ENCODE results near the gene LRIG2.

Gene LRIG2

DNA sequence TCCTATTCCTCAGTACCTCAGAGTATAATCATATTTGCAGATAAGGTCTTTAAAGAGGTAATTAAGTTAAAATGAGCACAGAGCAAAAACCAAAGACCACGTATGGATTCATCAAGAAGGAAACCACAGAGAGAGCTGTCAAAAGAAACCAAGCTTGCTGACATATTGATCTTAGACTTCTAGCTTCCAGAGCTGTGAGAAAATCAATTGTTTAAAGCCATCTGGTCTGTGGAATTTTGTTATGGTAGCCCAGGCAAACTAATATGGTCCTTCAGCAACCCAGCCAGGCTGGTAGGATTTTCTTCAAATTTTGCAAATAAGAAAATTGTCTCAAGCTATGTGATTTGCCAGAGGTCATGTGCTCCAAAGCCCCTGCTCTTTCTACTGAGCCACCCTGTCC lies 62.5 kb downstream of the LRIG2 start:
- no peaks in the 10 kb centered on the region for H3K79me2 ChIP-seq (ENCODE audit: low read length)
- TF ChIP-seq EZH2phosphoT487 (IDR thresholded peaks at IDR 0.05; ENCODE audit: low read depth) = no peak
- TF ChIP-seq, protein P1, sequence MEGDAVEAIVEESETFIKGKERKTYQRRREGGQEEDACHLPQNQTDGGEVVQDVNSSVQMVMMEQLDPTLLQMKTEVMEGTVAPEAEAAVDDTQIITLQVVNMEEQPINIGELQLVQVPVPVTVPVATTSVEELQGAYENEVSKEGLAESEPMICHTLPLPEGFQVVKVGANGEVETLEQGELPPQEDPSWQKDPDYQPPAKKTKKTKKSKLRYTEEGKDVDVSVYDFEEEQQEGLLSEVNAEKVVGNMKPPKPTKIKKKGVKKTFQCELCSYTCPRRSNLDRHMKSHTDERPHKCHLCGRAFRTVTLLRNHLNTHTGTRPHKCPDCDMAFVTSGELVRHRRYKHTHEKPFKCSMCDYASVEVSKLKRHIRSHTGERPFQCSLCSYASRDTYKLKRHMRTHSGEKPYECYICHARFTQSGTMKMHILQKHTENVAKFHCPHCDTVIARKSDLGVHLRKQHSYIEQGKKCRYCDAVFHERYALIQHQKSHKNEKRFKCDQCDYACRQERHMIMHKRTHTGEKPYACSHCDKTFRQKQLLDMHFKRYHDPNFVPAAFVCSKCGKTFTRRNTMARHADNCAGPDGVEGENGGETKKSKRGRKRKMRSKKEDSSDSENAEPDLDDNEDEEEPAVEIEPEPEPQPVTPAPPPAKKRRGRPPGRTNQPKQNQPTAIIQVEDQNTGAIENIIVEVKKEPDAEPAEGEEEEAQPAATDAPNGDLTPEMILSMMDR (IDR thresholded peaks at IDR 0.05; ENCODE audit: low read depth, low read length) = no peak
- H3K27ac ChIP-seq (ENCODE audit: low read length) = no peak overlapping the region
- no peak overlapping the region for H3K4me3 ChIP-seq (ENCODE audit: low read length)
- H3K4me1 ChIP-seq (ENCODE audit: low read length) = peaks cover 39% of the 10 kb centered on the region
- H3K4me2 ChIP-seq (ENCODE audit: low read length) = no peak overlapping the region
- no peaks in the 10 kb centered on the region for H3K27me3 ChIP-seq (ENCODE audit: low read depth, low read length)
- H3K9me3 ChIP-seq (ENCODE audit: insufficient read depth, low read length) = no peaks in the 10 kb centered on the region
- no peak overlapping the region for H2AFZ ChIP-seq (ENCODE audit: low read depth, low read length)
- H3K9ac ChIP-seq (ENCODE audit: low read length) = no peak overlapping the region
- no peaks in the 10 kb centered on the region for H4K20me1 ChIP-seq (ENCODE audit: insufficient read depth, low read length)
- H3K36me3 ChIP-seq (replicated peaks; ENCODE audit: low read depth, low read length) = peaks cover 4% of the 10 kb centered on the region

DNA sequence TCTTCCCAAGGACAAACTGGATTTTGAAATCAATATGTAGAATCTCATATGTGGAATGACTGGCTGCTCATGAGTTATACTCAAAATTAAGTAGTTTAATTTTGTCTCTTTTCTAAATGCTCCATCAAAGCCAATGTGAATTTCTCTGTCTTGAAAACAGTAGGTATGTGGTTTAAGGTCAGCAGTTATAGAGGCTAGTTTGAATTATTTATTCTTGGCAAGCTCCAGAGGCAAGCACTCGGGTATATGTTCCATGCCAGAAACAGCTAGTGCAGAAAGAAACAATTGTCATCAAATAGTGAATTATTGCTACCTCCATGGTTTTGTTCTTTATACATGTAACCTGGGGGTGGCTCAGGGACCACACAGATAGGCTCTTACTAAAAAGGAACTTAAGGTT lies 63.5 kb downstream of the LRIG2 start:
- peaks cover 4% of the 10 kb centered on the region for H3K36me3 ChIP-seq (replicated peaks; ENCODE audit: low read depth, low read length)
- H3K9ac ChIP-seq (ENCODE audit: low read length) = no peak overlapping the region
- H3K79me2 ChIP-seq (ENCODE audit: low read length) = no peaks in the 10 kb centered on the region
- H2AFZ ChIP-seq (ENCODE audit: low read depth, low read length) = no peak overlapping the region
- H3K4me1 ChIP-seq (ENCODE audit: low read length) = peaks cover 40% of the 10 kb centered on the region
- H3K4me2 ChIP-seq (ENCODE audit: low read length) = no peak overlapping the region
- H4K20me1 ChIP-seq (ENCODE audit: insufficient read depth, low read length) = no peaks in the 10 kb centered on the region
- H3K27ac ChIP-seq (ENCODE audit: low read length) = no peak overlapping the region
- H3K27me3 ChIP-seq (ENCODE audit: low read depth, low read length) = no peaks in the 10 kb centered on the region
- H3K4me3 ChIP-seq (ENCODE audit: low read length) = no peak overlapping the region
- TF ChIP-seq, protein P1 (IDR thresholded peaks at IDR 0.05; ENCODE audit: low read depth, low read length) = no peak
- TF ChIP-seq EZH2phosphoT487 (IDR thresholded peaks at IDR 0.05; ENCODE audit: low read depth) = no peak
- no peaks in the 10 kb centered on the region for H3K9me3 ChIP-seq (ENCODE audit: insufficient read depth, low read length)

DNA sequence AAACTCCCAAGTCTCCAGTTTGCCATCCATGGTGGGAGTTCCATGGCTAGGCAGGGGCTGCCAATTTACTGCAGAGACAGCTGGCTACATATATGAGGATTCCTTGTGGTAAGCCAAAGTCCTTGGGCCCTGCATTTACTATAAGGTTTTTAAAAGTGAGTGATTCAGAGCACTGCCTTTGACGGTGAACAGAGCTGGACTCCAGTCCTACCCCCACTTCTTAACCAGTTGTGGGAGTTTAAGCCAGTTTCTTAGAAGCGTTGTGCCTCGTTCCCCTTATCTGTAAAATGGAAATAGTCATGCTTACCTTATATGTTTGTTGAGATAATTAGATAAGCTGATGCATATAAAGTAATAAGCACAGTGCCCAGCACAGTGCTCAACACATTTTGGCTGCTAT lies 64.6 kb downstream of the LRIG2 start:
- no peak overlapping the region for H3K4me2 ChIP-seq (ENCODE audit: low read length)
- TF ChIP-seq EZH2phosphoT487 (IDR thresholded peaks at IDR 0.05; ENCODE audit: low read depth) = no peak
- TF ChIP-seq, protein P1 (IDR thresholded peaks at IDR 0.05; ENCODE audit: low read depth, low read length) = no peak
- H3K36me3 ChIP-seq (replicated peaks; ENCODE audit: low read depth, low read length) = peaks cover 4% of the 10 kb centered on the region
- H3K9ac ChIP-seq (ENCODE audit: low read length) = no peak overlapping the region
- H3K9me3 ChIP-seq (ENCODE audit: insufficient read depth, low read length) = no peaks in the 10 kb centered on the region
- H3K27ac ChIP-seq (ENCODE audit: low read length) = no peak overlapping the region
- H3K4me1 ChIP-seq (ENCODE audit: low read length) = peaks cover 32% of the 10 kb centered on the region
- no peak overlapping the region for H3K4me3 ChIP-seq (ENCODE audit: low read length)
- no peak overlapping the region for H2AFZ ChIP-seq (ENCODE audit: low read depth, low read length)
- no peaks in the 10 kb centered on the region for H3K27me3 ChIP-seq (ENCODE audit: low read depth, low read length)
- H3K79me2 ChIP-seq (ENCODE audit: low read length) = no peaks in the 10 kb centered on the region
- H4K20me1 ChIP-seq (ENCODE audit: insufficient read depth, low read length) = no peaks in the 10 kb centered on the region

DNA sequence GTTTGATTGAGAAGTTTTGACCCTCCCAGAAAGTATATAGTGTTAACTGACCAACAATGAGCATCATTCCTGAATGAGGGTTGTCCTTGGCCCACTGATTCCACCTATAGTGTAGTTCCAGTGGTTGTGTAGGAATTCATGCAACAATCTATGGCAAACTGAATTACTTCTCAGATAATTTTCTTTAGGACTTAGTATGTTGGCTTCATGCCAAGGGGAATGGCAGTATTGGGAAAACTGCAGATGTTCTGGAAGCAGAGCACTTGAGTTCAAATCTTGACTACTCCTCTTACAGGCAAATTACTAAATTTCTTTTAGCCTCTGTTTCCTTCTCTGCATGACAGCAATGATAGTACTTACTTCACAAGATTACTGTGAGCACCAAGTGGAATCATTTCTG lies 65.8 kb downstream of the LRIG2 start:
- TF ChIP-seq, protein P1 (IDR thresholded peaks at IDR 0.05; ENCODE audit: low read depth, low read length) = no peak
- Histone ChIP-seq H4K20me1 (ENCODE audit: insufficient read depth, low read length) (no peaks in the 10 kb centered on the region), H3K27ac (ENCODE audit: low read length) (no peak overlapping the region), H3K27me3 (ENCODE audit: low read depth, low read length) (no peaks in the 10 kb centered on the region), H3K9ac (ENCODE audit: low read length) (no peak overlapping the region), H2AFZ (ENCODE audit: low read depth, low read length) (no peak overlapping the region), H3K4me1 (ENCODE audit: low read length) (peaks cover 20% of the 10 kb centered on the region), H3K4me2 (ENCODE audit: low read length) (no peak overlapping the region), H3K9me3 (ENCODE audit: insufficient read depth, low read length) (no peaks in the 10 kb centered on the region), H3K4me3 (ENCODE audit: low read length) (no peak overlapping the region), H3K36me3 (replicated peaks; ENCODE audit: low read depth, low read length) (peaks cover 4% of the 10 kb centered on the region), H3K79me2 (ENCODE audit: low read length) (no peaks in the 10 kb centered on the region)
